Stimulated activated CD4-positive, alpha-beta T cell treated with anti-CD3 and anti-CD28 coated beads, Interleukin-1b, Interleukin-23, amount 100 ng/mL, for 1 hour (primary cell): ENCODE results near the gene TBXT.
"Not testable (repeated sequence)": the region's sequence is repeated elsewhere in the genome, so short reads cannot be mapped to it uniquely, and the experiment has no call there.

Experiments used
- DNase-seq, 2 donors: peaks; one replicate each; pipeline ENCODE4 v3.0.0-alpha.2; 2020; ENCODE audit warnings: low read depth in 2 of 2

Gene TBXT

GRCh38 chr6:166169549-166170421, 2.1 kb upstream of the TBXT start:
- no peak for DNase-seq

DNA sequence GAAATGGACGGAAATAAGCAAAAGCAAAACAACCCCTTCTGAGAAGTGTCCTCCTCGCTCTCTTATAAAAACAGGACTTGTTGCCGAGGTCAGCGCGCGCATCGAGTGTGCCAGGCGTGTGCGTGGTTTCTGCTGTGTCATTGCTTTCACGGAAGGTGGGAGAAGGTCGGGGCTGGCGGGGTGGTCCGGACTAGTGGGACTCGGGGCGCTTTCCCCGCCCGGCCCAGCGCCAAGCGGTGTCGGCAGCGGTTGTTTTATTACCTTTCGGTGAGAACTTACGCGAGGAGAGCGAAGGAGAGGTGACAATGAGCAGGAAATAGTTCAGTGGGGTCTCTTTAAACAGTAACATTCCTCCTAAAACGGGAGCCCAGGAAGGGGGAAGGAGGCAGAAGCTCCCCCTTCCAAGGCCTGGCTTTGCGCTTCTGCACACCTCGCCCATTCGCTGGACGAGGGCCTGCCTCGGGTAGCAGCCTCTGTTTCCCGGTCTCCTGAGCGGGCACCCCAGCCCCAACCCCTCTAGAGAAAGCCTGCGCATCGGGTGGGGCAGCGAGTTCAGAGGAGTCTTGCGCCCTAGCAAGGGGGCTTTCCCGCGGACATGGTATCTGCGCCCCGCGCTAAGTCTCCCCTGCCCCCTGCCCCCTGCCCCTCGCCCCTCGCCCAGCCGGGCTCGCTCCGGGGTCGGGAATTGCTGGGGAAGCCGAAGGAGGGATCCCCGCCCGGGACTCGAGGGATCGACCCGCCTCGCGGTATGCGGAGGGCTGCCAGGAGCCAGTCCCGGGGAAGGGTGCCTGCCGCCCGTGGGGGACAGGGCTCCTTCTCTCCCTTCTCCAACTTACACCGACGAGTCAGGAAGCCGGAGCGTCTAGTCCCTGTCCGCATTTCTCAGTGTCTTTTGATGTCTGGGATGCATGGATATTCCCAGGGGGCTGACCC, 1.2 kb upstream of the TBXT start:
- no peak for DNase-seq

- no peak for DNase-seq
Measured at GRCh38 chr6:166167258-166167731, 356 bp downstream of the TBXT start.

- DNase-seq: no peak
Measured at GRCh38 chr6:166166314-166167257, 1.1 kb downstream of the TBXT start.

DNA sequence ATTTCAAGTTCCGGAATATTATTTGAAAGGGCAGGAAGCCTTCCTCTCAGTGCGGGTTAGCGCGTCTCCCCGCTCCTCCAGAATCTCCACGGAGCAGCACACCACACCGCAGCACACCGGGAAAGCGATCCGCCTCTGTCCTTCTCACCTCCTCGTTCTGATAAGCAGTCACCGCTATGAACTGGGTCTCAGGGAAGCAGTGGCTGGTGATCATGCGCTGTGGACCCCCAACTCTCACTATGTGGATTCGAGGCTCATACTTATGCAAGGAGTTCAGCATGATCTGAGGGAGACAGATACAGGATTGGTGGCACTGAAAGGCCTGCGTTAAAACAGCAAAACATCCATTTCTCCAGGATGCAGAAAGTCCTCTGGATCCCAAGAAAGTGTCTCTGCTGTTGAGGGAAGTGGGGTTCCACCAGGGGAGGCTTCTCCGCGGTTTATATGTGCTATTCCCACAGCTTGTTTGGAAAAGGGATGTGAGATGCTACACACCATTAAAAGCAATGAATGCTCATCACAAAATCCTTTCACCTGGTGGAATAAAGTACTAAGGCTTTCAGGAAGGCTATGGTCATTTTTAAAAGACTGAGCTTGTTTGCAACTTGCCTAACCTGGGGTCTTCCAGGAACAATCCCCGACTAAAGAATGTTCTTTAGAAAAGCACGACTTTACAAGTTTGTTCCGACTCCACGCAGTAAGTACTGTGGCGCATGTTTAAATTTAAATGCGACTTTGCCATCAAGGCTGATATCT, 1.9 kb downstream of the TBXT start:
- no peak for DNase-seq

DNA sequence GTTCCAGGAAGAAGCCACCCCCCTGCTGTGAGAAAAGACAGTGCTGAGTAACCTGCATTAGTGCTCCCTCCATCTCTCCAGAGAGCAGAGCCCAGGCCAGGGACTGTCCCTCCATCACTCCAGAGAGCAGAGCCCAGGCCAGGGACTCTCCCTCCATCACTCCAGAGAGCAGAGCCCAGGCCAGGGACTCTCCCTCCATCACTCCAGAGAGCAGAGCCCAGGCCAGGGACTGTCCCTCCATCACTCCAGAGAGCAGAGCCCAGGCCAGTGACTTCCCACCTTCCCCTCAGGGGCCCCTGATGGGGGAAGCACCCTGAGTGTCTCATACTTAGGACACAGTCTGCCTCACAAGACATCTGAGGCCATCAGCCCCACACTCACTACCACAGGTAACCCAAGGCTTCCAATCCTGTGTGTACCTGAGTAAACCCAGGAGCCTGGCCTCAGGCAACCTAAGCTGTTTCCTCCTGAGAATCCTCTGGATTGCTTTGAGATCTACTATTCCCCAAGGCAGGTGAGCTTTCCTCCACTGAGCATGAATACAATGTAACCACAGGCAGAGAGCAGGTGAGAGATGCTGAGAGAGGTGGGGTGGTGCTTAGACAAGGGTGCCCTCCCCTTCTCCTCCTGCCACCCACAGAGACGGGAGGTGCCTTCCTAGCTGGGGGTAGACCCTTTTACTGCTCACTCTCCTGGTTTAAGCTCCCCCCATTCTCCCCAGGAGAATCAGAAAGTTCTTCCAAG, 4.9 kb downstream of the TBXT start:
- no peak for DNase-seq

GRCh38 chr6:166157930-166158617, 9.6 kb downstream of the TBXT start:
- DNase-seq: no peak

GRCh38 chr6:166156942-166157341, 10.7 kb downstream of the TBXT start:
- no peak for DNase-seq

DNA sequence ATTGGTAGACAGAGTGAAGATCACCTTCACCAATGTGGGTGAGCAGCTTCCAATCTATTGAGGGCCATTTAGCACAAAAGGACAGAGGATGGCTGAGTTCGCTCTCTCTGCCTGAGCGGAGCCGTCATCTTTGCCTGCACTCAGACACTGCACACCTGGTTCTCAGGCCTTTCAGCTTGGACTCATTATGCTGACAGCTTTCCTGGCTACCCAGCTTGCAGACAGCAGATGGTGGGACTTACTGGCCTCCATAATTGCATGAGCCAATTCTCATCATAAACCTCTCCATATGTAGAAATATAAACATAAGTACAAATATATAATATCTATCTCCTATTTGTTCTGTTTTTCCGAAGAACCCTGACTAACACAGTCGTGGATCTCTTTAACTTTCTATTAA, 13.7 kb downstream of the TBXT start:
- no peak for DNase-seq

DNA sequence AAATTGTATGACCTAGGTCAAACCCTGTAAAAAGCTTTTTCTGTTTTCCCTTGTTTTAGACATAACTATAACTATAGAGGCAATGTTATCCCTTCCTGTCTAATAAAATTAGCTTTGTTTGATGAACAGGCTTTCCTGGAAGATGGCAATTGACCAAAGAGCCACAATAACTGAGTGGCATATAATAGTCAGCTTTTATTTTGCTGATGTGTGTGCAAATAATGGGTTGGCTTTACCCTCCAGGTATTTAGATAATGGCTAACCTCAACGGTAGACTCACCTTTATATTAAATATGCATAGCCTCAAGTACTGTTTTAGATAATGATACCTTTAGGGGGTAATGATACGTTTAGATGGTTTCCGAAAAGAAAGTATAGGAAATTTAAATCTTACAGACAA, 15.0 kb downstream of the TBXT start:
- DNase-seq: no peak

- DNase-seq: no peak
Measured at GRCh38 chr6:166151798-166152197, 15.9 kb downstream of the TBXT start.

DNA sequence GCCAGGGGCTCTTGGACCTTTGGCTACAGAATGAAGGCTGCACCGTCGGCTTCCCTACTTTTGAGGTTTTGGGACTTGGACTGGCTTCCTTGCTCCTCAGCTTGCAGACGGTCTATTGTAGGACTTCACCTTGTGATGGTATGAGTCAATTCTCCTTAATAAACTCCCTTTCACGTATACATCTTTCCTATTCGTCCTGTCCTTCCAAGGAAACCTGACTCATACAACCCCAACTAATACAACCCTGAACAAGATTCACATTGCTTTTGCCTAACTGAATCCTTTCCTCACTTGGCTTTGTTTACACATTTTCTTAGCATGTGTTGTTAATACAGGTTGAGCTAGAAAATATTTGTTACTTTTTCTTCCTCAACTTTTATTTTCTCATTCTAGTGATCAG, 21.9 kb downstream of the TBXT start:
- DNase-seq: no peak

- no peak for DNase-seq
Measured at GRCh38 chr6:166143011-166143410, 24.6 kb downstream of the TBXT start.

DNA sequence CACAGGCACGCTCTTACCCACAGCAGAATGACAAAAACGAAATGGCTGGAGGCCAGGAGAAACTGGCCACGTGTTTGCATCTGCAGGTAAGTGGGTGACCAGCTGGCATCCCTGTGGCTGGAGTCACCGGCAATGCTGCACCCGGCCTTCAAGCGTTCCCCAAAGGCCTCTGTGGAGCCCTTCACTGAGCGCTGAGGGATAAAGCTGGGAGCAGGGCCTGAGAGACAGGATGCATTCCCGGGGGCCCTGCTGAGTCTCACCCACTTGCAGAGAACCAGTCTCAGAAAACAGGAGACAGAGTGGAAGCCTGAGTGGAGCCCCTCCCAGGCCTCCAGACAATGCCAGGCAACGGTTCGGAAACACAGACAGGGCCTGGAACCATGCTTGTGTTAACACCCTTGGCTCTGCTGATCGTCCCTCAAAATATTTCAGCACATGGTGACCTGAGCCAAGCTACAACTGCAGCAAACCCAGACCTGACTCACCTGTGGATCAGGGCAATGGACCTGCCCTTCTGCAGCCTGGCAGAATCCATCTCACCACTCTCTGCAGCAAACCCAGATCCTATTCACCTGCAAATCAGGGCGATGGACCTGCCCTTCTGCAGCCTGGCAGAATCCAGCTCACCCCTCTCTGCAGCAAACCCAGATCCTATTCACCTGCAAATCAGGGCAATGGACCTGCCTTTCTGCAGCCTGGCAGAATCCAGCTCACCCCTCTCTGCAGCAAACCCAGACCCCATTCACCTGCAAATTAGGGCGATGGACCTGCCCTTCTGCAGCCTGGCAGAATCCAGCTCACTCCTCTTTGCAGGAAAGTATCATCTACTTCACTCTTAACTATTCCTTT, 39.8 kb downstream of the TBXT start:
- no peak for DNase-seq

- not testable (repeated sequence) for DNase-seq
Measured at GRCh38 chr6:166123115-166123514, 44.5 kb downstream of the TBXT start.

- no peak for DNase-seq
Measured at GRCh38 chr6:166121726-166122125, 45.9 kb downstream of the TBXT start.

DNA sequence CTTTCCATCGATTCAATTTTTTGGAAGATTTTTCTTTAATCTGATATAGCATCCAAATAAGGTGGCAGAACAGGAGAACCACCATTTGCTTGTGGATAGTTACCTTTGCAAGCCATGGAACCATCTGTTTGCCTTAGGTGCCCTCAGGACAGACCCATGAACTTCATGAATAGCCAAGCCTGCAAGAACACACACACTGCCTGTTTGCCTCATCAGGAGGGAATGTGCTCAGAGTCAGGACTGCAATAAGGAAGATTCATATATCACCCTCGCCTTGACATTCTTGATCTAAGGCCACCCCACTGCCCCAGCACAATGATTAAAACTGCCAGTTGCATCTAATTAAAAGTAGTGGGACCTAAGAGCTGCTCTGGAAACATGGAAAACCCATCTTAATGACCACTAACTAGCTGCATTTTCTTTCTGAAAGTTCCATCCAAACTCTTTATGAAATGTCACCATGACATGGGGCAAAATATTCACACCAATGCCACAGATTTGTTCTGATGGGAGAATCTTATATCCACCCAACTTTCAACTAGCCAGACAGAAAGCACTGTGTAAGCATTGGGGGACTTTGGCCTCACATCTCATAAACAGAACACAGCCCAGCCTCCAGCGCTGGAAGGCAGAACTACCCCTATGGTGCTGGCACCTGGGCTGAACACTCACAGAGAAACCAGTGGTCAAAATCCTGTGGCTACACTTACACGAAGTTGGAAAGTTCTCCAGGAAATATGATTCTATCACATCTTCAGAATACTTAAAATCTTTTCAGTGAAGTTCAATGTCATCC, 48.3 kb downstream of the TBXT start:
- DNase-seq: no peak

DNA sequence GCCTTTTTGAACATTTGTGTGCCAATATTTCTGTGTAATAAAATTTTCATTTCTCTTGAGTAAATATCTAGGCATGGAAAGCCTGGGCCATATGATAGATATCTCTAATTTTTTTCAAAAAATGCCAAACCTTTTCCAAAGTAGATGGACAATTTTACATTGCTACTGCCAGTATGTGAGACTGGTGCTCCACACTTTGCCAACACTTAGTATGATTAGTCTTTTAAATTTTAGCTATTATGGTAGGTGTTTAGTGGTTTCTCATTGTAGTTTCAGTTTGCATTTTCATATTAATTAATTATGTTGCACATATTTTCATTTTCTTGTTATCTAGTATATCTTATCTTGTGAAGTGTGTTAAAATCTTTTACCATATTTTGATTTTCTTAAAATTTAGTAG, 52.0 kb downstream of the TBXT start:
- DNase-seq: no peak
